CD4-positive, alpha-beta T cell treated with Interleukin-4 for 1 hour (primary cell): ENCODE results near the gene RPL7A.
"Not testable (repeated sequence)": the region's sequence is repeated elsewhere in the genome, so short reads cannot be mapped to it uniquely, and the experiment has no call there.

Experiments
- DNase-seq, 2 donors: peaks; one replicate each; pipeline ENCODE4 v3.0.0-alpha.2; 2020 to 2022

RPL7A gene

GRCh38 chr9:133347985-133348717 is at the start of gene RPL7A, which contains the start of gene MED22:
Gene RPL7A, plus strand, starts transcription at chr9:133348218. Its CDS starts 26 bp downstream, at chr9:133348244.
Gene MED22, minus strand, starts transcription at chr9:133348131. Its CDS starts 1,469 bp downstream, at chr9:133346662.
- peak; percentile 96 for DNase-seq

GRCh38 chr9:133299996-133300395 is 48.0 kb upstream of the RPL7A start:
- not testable (repeated sequence) for DNase-seq

GRCh38 chr9:133301253-133302230 is 46.5 kb upstream of the RPL7A start:
- no peak for DNase-seq

- DNase-seq, result no peak
Observed at GRCh38 chr9:133303266-133304157, 44.5 kb upstream of the RPL7A start.

DNA sequence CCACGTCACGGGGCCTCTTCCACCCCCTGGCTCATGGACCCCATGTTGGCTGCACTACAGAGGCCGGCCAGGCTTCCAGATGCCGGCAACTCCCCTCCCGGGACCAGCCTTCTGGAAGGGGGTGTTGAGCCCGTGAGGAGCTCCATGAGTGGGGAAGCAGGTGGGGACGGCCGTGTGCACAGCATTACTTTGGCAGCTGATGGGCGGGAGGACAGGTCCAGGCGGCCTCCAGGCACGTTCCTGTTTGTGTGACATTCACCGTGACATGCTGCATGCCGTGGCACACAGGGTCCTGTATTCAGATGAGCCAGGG is 43.9 kb upstream of the RPL7A start:
- DNase-seq, result no peak

DNA sequence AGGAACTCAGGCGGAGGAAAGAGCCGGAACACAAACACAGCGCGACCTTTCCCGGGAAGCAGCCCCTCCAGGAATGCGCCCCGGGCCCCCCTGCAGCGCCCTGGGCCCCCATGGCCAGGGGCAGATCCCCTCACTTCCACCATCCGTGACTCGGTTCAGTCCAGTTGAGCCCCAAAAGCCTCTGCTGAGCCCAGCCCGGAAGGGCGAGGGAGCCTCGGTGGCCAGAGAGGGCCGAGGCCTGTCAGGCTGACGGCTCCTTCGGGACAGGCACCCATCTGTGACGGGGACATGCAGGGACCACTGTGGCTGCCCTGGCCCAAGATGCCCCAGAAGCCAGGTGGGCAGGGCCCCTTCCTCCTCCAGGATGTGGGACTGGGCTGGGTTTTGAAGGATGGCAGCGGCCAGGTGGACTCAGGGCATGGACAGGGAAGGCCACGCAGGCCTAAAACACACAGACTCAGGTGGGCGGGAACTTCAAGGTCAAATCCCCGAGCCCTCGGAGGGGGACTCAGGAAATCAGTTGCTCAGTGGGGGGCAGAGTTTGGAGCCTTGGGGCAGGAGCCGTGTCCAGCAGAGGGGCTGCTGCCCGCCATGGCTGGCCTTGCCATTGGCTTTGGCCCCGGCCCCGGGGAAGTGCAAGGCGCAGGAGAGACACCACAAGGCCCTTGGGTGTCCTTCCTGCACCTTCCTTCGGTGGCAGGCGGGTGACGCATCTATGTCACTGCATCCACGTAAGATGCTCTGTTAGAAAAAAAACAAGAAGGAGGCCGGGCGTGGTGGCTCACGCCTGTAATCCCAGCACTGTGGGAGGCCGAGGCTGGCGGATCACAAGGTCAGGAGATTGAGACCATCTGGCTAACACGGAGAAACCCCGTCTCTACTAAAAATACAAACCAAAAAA is 43.3 kb upstream of the RPL7A start:
- no peak for DNase-seq

DNA sequence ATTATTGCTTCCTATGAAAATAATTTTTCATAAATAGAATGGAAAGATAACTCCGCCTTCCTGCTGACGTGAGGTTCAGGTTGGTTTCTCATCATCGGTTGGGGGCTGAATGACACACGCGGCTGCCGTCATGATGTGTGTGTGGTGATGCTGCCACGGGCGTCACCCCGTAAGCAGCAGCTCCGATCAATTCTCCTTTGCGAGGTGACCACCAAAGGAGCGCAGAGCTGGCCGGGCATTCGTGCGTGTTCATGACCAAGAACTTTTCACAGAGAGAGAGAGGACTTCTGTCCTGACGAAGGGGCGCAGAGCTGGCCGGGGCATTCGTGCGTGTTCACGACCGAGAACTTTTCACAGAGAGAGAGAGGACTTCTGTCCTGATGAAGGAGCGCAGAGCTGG is 42.3 kb upstream of the RPL7A start:
- no peak for DNase-seq

- DNase-seq, result no peak
Observed at GRCh38 chr9:133306242-133307204, 41.5 kb upstream of the RPL7A start.

- DNase-seq, result no peak
Observed at GRCh38 chr9:133307301-133307700, 40.7 kb upstream of the RPL7A start.

DNA sequence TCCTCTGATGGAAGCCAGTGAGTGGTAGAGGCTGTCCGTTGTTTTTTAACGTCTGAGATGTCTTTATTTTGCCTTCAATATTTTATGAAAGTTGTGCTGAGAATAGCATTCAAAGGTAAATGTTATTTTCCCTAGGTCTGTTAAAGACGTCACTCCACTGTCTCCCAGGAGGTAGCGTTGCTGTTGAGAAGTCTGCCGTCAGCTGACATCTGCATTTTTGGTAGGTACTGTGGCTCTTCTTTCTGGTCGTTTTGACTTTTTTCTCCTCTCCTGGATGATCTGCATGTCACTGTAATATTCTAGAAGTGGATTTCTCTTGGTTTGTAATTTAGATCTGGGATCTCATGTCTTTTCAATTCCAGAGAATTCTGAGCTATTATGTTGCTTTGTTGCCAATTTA is 38.4 kb upstream of the RPL7A start:
- DNase-seq, result no peak

DNA sequence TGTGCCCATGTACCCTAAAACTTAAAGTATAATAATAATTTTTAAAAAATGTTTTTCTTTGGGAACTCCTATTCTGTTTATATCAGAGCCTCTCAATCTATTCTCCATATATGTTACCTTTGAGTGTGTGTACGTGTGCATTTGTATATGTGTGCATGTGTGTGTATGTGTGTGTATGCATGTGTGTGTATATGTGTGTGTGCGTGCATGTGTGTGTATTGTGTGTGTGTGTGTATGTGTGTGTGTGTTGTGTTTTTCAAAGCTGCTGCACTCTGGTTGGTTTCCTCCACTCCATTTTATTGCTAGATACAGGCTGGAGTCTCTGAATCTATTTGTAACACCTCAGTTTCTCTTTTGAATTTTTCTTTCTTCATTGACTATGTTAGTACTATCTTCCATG is 32.0 kb upstream of the RPL7A start:
- no peak for DNase-seq

GRCh38 chr9:133317551-133317950 is 30.5 kb upstream of the RPL7A start:
- not testable (repeated sequence) for DNase-seq

GRCh38 chr9:133320421-133320881 is 27.6 kb upstream of the RPL7A start:
- no peak for DNase-seq

DNA sequence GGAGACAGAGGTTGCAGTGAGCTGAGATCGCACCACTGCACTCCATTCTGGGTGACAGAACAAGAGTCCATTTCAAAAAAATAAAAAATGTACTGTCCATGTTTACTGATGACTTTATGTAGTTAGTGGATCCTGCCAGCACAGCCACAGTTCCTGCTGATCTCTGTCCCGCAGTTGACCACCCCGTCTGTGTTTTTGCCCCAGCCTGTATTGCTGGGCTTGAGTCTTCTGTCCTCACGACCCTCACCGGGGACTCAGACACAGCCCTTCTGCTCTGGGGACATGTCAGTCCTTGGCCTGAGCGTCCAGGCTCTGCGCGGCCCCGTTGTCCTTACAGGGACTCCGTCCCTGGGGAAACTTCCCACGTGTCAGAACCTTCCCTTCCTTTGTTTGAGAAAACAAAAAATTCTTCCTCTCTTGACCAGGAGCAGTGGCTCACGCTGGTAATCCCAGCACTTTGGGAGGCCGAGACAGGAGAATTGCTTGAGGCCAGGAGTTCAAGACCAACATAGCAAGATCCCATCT is 26.5 kb upstream of the RPL7A start:
- DNase-seq, result no peak

DNA sequence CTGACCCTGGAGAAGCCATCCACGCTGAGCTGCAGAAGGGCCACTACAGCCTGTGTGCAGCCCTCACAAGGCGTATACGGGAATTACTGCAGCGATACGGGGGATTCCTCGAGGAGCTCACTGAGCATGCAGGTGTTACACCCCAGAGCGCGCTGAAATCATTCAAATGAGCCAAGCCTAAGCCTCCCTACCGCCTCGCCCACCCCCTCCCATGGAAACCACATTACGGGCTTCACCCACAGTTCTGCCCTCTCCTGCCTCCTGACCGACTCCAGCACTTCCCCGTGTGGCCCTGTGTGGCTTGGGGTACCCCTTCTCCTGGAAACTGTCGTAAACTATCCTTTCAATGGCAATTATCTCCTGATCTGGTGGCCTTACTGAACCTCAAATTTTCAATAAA is 25.3 kb upstream of the RPL7A start:
- no peak for DNase-seq

GRCh38 chr9:133323211-133323610 is 24.8 kb upstream of the RPL7A start:
- no peak for DNase-seq

DNA sequence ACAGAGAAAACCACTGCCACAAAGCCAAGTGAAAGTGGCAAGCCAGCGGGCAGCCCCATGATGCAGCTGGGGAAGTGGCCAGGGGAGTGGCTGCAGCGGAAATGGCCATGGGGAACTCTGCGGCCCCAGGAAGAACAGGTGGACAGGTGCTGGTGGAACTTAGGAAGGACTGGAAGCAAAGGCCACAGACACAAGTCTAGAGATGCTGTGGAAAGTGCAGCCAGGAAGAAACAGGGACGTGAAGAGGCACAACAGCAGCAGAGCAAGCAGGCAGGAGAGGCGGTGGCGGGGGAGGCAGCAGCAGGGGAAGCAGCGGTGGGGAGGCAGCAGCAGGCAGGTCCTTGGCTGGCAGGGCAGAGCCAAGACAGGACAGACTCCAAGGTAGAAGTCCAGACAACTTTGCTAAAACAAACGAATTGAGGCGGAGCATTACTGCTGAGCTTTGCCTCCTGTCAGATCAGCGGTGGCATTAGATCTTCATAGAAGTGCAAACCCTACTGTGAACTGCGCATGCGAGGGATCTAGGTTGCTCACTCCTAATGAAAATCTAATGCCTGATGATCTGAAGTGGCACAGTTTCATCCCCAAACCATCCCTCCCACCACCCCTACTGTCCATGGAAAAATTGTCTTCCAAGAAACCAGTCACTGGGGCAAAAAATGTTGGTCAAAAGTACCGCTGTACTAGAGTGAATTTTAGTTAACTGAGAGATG is 23.9 kb upstream of the RPL7A start:
- DNase-seq, result no peak

DNA sequence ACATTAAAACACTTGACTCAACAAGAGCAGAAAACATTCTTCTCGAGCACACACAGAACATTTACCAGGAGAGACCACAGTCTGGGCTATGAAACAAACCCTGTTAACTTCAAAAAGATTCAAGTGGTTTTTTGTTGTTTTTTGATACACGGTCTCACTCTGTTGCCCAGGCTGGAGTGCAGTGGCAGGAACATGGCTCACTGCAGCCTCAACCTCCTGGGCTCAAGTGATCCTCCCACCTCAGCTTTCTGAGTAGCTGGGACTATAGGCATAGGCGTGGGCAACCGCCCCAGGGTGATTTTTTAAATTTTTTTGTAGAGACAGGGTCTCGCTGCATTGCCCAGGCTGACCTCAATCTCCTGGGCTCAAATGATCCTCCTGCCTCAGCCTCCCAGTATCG is 21.0 kb upstream of the RPL7A start:
- not testable (repeated sequence) for DNase-seq

- DNase-seq, result no peak
Observed at GRCh38 chr9:133327834-133328484, 20.1 kb upstream of the RPL7A start.
